ENCODE measurements around the gene GINS3.
"Not testable (repeated sequence)": the region's sequence is repeated elsewhere in the genome, so short reads cannot be mapped to it uniquely, and the experiment has no call there.

Gene GINS3

DNA sequence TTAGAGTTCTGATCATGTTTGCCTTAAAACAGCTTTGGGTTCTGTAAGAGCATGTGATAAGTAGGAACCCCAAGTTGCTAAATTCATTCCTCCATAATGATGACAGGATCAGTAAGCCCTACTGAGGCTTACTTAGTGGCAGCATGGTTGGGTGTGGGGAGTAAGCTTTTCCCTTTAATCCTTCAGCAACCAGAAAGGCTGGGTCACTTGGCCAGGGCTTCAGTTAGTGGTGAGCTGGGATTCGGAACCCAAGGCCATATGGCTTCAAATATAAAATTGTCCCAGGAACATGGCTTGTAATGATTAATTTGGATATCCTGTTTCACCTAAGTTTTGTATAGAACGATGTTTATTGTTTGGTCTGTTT is 850 bp downstream of the GINS3 start:
- no peak for DNase-seq

DNA sequence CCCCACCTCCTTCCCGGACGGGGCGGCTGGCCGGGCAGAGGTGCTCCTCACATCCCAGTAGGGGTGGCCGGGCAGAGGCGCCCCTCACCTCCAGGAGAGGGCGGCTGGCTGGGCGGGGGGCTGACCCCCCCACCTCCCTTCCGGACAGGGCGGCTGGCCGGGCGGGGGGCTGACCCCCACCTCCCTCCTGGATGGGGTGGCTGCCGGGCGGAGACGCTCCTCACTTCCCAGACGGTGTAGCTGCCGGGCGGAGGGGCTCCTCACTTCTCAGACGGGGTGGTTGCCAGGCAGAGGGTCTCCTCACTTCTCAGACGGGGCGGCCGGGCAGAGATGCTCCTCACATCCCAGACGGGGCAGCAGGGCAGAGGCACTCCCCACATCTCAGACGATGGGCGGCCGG is 4.6 kb downstream of the GINS3 start:
- DNase-seq, result not testable (repeated sequence)

DNA sequence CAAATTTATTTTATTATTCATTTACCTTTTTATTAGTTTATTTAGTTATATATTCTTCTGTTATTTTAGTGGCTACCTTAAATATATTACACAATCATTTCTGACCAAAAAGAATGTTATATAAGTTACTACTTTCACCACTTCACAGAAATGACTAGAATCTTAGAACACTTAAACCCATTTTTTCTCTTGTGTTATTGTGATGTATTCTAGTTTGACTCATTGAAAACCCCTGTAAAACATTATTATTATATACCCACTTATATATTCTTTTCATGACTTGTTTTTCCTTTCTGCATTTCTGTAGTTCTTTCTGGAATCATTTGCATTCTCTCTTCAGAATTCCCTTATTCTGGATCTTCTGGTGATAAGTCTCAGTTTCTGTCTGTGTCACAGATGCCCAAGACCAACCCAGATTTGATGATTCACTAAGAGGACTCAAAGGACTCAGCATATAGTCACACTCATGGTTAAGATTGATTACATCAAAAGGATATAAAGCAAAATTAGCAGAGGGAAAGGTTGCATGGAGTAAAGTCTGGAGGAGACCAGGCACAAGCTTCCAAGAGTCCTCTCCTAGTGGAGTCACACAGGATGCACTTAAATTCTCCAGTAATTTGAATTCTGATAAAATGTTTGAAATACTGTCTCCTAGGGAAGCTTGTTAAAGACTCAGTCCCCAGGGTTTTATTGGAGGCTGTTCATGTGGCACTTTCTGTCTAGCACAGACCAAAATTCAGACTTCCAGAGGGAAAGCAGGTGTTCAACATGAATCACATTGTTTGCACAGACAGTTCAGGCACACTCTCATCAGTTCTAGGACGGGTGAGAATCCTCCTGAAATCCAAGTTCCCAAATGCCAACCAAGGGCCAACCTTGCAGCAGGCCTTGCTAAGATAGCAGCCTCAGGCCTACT is 7.7 kb downstream of the GINS3 start:
- DNase-seq, result no peak

DNA sequence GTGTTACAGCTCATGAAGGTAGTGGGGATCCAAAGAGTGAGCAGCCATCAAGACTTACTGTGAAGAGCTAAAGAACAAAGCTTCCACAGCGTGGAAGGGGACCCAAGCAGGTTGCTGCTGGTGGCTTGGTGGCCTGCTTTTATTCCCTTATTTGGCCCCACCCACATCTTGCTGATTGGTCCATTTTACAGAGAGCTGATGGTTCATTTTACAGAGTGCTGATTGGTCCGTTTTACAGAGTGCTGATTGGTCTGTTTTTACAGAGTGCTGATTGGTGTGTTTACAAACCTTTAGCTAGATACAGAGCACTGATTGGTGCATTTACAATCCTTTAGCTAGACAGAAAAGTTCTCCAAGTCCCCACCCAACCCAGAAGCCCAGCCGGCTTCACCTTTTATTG is 9.0 kb downstream of the GINS3 start:
- DNase-seq, result not testable (repeated sequence)

DNA sequence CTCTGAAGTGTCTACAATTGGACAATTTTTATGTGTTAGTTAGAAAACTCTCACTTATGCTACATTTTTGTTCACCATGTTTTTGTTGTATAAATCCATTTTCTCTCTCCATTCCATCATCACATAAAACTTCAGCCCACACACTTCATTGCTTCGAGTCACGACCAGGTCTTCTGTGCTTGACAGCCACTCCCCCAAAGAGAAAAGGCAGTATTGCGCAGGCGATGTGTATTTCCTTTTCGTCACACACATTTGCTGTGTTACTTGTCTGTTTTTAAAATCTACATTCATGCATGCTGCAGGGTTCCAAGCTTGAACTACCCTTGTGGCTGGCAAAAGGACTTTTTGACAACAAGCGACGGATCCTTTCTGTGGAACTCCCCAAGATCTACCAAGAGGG is 10.5 kb downstream of the GINS3 start:
- DNase-seq, result no peak

DNA sequence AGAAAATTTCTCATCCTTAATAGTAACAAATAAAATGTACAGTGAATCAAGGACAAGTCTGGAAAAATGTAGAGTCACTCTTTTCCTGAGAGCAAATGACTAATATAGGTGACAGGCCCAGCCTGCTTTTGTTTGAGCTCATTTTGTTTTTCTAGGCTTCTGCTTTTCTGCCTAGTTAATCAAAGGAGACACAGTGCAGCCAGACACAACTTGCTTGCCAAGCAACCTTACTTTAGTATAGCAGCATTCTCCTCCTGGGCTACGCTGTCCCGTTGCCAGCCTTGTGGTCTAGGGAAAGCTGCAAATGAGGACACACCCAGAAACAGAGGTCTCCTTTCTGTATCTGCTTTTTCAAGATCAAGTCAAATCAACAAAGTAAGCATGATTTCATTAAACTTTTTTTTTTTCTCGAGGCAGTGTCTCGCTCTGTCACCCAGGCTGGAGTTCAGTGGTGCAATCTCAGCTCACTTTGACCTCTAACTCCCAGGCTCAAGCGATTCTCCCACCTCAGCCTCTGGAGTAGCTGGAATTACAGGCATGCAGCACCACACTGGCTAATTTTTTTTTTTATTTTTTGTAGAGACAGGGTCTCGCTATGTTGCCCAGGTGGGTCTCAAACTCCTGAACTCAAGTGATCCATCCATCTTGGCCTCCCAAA is 17.2 kb downstream of the GINS3 start:
- no peak for DNase-seq

DNA sequence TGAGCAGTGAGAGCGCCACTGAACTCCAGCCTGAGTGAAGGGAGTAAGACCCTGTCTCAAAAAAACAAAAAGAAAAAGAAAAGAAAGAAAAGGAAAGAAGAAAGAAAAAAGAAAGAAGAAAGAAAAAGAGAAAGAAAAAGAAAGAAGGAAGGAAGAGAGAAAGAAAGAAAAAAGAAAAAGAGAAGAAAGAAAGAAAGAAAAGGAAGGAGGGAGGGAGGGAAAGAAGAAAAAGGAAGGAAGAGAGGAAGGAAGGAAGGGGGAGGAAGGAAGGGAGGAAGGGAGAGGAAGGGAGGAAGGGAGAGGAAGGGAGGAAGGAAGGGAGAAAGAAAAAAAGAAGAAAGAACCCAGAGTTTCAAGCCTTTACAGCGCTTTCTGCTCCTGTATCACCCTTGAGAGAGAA is 19.1 kb downstream of the GINS3 start:
- no peak for DNase-seq

DNA sequence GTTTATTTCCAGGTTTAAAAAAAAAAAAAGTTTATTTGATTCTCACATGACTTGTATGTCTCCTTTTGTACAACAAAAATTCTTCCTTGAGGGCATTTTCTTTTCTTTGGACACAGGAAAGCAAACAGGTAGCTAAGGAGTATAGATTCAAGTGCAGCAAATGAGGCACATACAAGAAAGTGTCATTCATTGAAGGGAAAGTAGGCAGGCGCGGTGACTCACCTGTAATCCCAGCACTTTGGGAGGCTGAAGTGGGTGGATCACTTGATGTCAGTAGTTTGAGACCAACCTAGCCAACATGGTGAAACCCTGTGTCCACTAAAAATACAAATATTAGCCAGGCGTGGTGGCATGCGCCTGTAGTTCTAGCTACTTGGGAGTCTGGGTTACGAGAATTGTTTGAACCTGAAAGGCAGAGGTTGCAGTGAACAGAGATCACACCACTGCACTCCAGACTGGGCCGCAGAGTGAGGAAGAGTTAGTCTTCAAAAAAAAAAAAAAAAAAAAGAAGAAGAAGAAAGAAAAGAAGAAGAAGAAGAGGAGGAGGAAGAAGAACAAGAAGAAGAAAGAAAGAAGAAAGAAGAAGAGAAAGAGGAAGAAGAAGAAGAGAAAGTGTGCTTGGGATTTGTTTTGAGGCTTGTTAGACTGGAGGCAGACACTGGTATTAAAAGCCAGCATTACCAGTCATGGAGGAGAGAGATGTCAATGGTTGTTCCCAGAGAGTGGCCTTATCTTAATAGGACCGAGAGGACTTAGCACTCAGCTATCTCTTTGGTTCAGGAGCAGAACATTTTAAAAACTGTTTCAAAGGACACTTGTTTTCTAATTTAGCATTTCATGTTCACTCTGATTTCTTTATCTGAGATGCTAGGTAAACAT is 19.7 kb downstream of the GINS3 start:
- DNase-seq, result no peak

DNA sequence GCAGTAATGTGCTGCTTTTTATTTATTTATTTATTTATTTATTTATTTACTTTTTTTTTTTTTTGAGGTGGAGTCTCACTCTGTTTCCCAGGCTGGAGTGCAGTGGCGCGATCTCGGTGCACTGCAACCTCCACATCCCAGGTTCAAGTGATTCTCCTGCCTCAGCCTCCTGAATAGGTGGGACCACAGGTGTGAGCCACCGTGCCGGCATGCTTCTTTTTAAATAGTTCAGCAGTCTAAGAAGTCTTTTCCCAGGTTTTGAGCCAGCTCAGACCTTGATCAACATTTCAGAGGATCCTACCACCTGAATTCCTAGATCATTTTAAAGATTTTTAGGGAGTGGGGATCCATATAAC is 20.3 kb downstream of the GINS3 start:
- DNase-seq, result not testable (repeated sequence)

DNA sequence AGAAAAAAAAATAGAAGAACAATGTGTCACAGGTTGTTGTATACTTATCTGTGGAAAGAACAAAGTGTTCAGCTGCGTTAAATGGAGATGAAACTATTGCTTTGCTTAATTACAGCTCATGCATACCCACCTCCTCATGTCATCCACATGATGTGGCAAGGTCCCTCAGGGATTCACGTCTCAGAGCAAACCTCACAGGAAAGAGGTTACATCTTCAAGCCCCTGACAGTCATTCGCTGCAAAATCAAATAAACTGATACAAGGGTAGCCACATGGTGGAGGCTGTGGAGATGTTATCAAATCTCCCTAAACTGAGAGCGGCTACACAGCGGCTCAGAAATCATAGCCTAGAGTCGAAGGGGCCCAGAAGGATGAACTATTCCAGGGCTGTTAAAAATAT is 21.1 kb downstream of the GINS3 start:
- no peak for DNase-seq

DNA sequence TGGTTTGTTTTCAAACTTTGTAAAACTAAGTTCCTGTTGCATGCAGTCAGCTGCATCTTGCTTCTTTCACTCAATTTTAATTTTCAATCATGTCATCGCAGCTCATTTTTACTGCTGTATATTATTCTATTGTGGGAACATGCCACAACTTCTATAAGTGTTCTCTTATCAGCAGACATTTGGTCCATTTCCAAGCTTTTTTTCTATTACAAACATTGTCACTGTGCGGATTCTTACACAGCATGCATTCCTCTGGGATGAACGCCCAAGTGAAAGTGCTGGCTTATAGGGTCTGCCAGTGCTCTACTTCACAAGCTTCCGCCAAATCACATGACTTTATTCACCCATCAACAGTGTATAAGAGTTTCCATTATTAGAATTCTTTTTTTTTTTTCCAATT is 22.7 kb downstream of the GINS3 start:
- no peak for DNase-seq

DNA sequence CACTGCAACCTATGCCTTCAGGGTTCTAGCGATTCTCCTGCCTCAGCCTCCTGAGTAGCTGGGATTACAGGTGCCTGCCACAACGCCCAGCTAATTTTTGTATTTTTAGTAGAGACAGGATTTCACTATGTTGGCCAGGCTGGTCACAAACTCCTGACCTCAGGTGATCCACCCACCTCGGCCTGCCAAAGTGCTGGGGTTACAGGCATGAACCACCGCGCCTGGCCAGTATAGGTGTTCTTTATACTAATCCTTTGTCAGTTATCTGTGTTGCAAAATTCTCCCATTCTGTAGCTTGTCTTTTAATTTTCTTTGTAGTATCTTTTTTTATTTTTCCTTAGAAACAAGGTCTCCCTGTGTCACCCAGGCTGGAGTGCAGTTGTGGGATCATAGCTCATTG is 23.7 kb downstream of the GINS3 start:
- DNase-seq, result not testable (repeated sequence)

DNA sequence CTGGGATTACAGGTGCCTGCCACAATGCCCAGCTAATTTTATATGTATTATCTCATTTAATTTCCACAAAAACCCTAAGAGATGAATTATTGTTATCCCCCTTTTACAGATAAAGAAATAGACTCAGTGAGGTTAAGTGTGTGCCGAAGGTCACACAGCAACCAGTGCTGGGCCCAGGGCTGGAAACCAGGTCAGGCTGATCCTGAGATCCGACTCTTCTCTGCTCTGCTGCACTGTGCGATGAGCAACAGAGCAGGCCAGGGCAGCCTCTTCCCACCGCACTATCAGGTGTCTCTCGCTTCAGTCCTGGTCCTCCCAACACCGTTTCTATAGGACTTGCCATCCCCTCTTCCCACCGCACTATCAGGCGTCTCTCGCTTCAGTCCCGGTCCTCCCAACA is 24.8 kb downstream of the GINS3 start:
- DNase-seq, result no peak

DNA sequence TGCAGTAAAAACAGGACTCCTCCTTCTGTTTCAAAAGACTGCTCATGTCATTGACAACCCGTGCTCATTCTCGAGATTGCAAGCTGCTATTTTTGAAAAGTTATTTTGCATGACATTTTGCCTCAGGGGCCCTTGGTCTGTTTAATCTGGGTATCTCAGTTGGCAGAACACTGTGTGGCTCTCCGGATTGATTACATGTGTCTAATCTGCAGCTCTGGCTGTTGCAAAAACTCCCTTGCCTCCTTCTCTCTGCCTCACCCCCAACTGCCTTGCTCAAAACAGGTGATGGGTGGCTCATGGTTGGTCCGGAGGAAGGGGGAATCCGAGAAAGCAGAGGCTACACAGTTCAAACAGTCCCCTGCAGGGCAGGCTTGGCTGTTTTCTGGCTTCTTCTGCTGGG is 25.3 kb downstream of the GINS3 start:
- DNase-seq, result no peak

DNA sequence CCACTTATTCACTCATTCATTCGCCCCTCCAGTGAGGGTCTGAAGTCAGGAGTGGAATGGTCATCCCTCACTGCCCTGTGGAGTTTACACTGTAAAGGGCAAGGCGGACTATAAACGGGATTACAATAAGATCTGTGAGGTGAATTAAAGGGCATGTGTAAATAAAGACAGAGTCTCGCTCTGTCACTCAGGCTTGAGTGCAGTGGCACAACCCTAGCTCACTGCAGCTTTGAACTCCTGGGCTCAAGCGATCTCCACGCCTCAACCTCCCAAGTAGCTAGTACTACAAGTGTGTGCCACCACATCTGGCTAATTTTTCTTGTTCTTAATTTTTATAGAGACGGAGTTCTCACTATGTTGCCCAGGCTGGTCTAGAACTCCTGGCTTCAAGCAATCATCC is 25.8 kb downstream of the GINS3 start:
- DNase-seq, result no peak

DNA sequence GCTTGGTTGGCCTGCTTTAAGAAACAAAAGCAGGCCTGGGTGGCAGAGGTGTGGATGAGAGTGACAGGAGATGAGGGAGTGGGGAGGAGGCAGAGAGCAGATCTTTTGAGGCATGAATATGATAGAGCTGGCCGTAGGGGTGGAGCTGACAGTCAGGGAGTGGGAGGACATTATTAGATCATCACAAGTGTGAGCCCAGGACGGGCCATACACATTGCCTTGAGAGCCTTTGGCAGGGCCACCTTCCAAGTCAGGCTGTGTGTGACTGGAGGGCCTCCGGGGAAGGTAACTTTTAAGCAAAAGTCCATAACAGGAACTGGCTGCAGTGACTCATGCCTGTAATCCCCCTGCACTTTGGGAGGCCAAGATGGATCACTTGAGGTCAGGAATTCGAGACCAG is 26.3 kb downstream of the GINS3 start:
- DNase-seq, result no peak

DNA sequence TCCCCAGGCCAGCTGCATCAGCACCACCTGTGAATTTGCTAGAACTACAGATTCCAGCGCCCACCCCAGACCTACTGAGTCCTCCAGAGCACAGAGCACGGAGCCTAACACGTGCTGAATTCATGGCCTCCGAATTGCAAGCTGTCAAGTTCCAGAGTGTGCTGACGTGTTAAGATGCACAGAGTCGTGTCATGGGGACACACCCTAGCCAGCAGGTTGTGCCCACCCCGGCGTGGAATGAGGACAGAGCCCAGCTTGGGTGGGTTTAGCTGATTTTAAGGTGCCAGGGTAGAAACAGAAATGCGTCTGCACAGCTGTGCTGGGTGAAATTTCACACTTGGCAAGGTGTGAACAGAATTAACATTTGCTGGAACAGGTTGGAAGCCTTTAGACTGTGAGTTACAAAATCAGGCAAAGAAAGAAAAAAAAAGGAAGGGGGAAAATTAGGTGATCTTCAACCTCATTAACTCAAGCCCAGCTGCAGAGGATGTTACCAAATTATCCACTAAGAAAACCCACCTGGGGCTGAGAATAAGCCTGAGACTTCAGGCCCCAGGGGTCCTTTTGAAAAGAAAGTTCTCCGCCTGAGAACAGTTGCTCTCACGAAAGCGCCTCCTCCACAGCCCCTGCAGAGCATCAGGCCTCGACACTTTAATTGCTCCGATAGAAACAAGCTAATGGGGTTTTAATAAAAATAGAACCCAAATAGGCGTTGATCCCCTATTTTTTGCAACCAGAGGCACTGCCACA is 27.1 kb downstream of the GINS3 start:
- DNase-seq, result no peak

DNA sequence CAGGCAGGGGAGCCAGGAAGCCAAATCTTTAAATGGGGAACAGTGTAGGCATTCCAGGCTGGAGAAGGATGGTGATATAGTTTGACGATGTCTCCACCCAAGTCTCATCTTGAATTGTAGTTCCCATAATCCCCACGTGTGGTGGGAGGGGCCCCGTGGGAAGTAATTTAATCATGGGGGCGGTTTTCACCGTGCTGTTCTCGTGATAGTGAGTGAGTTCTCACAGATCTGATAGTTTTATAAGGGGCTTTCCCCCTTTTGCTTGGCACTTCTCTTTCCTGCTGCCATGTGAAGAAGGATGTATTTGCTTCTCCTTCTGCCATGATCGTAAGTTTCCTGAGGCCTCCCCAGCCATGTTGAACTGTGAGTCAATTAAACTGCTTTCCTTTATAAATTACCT is 28.8 kb downstream of the GINS3 start:
- no peak for DNase-seq

DNA sequence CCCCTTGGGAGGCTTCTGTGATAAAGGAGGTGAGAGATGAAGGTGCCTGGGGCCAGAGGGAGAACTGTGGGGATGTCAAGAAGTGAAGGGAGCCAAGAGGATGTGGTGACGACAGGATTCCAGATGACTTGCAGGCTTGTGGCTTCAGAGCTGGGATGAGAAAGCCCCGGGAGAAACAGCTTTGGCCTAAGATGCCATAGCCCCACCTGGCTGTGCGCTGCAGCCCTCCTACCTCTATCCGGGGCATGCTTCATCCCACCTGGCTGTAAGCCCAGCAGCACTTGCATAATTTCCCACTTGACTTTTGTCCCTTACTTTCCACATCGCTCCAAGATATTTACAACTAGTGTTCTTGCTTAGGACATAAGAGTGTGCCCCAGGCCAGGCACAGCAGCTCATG is 29.3 kb downstream of the GINS3 start:
- no peak for DNase-seq

DNA sequence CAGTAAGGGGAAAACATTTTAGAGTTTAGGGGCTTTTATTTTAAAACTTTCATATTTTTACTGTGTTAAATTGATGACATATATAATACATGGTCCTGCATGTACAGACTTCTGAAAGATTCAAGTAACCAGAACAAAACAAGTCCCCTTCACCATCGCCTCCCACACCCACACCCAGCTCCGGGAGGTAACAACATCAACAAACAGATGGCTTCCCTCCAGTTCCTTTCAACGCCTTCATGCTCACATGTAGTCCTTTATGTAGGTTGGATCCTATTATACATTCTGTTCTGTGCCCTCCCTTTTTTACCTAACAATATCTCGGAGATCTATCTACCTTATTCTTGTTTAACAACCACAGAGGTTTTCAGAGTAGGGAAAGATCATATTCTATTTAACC is 30.5 kb downstream of the GINS3 start:
- DNase-seq, result no peak

DNA sequence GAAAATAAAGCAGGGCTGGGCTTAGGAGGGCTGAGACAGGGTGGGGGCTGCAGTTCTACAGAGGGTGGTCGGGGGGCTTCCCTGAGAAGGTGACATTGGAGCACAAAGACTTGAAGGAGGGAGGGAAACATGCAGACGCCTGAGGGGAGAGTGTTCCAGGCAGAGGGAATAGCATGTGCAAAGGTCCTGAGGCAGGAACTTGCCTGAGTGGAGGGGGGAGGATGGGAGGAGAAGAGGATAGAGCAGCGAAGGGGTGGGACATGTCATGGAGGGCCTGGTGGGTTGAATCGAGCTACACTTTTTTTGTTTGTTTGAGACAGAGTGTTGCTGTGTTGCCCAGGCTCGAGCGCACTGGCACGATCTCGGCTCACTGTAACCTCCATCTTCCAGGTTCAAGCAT is 33.0 kb downstream of the GINS3 start:
- no peak for DNase-seq

DNA sequence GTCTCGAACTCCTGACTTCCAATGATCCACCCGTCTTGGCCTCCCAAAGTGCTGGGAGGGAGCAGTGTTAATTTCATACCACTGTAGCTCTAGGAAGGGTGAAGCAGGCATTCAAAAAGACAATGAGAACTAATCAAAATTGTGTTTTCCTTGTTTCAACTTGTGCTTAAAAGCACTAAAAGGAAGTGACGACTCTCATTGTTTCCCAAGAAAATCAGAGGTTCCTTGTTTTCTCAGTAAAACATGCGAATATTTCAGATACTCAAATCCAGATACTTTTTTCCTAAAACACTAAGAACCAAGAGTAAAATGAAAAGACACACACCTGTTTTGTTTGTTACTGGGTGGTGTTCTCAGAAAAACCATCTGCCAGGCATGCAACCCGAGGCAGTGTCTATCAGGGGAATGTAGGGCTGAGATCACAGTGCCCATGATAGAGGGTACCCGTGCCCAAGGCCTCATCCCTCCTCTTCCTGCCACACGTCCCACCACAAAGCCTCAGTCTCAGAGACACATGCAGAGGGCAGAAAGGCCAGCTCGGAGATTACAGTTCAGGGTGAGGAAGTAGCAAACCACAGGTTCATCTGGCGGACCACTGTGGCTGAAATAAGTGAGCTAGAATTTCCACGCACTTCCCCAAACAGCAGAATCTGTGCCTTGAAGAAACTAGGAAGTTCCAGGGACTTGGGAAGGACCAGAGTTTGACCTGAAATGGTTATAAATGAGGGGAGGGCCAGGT is 33.7 kb downstream of the GINS3 start:
- no peak for DNase-seq
